GM10847 (cell line): ENCODE results near the gene RGL1.

Experiments used
- POLR2A ChIP-seq: IDR thresholded peaks from 2 replicates; pipeline ENCODE4 v1.6.1; 2011; ENCODE audit not compliant: insufficient read length; ENCODE audit errors: extremely low read depth

The RGL1 gene

DNA sequence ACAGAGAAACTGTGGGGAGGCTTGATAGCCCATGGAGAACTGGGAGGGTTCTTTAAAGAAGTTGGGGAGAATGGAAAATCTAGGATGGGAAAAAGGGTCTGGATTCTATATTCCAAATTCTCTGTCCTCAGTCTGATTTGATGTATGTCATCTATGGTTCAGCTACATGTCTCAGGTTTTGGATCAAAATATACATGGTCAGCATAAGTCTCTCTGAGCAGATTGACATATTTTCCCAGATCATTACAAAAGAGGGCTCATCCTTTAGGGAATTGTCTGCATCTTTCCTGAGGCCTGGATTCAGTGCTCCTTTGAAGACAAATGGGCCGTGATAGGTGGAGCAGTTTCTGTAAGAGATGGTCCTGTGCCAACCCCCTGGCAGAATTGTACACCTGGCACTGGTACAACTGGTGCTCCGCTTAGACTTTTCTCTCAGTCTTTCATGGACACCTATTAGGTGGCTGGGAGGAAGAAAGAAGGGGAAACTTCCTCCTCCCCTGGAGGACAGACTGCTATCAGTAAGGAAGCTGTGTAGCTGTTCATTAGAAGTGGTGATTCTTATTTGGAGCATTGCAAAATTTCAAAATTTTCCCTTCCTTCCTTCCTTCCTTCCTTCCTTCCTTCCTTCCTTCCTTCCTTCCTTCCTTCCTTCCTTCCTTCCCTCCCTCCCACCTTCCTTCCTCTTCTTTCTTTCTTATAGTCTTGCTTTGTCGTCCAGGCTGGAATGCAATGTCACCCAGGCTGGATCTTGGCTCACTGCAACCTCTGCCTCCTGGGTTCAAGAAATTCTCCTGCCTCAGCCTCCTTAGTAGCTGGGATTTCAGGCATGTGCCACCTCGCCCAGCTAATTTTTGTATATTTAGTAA is 26.1 kb upstream of the RGL1 start:
- TF ChIP-seq POLR2A: no peak

DNA sequence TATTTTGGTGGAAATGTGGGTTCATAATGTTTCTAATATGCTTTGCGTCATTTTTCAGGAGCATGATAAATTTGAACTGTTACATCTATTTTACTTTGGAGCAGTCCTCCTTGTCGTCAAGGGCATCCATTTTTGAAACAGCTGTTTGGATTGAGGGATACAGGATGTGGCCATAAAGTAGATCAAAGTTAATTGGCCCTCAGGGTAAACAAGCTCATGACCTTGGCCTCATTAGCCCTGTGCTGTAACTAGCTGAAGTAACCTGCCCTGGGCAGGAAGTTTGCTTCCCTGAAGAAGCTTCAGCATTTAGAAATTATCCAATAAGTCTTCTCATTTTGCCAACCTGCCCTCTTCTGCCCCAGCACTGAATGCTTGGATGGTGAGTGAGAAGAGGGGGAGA is 24.8 kb upstream of the RGL1 start:
- TF ChIP-seq POLR2A: no peak

DNA sequence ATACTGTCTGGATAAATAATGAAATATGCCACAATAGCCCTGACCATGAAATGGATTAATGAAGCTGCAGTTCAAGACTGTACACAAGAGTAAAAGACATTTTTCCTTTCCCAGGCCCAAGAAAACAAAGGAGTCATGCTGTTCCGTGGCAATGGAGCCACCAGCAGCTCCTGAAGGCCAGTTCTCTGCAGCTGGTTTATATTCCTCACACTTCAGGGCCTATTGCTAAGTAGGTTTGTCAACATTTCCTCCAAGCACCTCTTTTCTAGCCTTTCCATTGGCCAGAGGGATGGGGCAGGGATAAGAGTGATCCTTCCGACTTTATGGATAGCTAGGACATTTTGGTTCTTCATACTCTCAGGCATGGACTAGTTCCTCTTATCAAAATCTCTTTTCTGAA is 24.2 kb upstream of the RGL1 start:
- TF ChIP-seq POLR2A: no peak

DNA sequence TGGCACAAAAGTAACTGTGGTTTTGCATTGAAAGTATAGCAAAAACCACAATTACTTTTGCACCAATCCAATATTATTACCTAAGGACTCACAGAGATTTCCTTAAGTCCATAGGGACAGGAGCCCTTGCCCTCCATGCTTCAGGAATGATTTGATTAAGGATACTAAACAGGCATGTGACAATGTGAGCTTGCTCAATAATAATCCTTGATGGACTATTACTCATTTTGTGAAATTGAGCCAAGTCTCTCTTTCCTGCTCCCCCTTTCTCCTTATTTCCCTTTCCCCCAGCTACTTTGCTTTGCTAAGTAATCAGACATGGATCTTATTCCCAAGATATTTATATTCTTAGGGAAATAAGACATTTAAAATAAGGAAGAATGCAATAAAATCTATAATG is 21.6 kb upstream of the RGL1 start:
- no peak for TF ChIP-seq POLR2A

DNA sequence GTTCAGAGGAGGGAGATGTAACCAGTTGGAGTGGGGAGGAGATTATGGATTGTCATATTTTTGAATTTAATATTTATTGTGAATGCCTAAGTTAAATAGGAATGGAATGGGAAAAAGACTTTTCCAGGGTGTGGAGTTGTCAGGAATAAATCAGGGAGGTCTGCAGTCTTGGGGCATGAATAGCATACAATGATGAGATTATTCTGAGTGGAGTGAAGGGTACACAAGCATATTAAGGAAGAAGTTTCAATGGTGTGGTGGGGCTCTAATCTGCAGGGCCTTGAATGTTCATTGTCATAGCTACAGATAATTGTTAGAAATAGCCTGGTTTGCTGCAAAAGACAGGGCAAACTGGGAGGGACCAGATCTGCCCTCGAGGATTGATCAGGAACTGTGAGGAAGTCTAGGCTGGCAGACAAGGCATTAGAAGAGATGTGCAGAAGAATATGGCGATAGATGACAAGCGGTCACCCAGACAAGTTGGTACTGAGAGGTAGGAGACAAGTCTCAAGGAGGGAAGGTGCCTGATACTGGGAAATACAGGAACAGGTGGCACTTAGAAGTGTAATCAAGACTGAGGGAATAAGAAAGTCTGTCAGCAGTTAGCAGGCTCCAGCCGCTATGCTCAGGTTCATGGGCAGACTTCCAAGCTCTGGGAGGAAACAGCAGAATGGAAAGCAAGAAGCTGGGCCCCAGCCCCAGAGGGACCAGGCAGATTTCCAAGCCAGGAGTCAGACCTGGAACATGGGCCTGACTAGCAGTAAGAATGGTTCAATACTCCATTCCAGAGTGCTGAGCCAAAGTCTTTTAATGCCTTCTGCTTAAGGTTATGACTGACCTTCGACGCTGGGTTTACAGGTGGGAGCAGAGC is 20.9 kb upstream of the RGL1 start:
- TF ChIP-seq POLR2A: no peak

DNA sequence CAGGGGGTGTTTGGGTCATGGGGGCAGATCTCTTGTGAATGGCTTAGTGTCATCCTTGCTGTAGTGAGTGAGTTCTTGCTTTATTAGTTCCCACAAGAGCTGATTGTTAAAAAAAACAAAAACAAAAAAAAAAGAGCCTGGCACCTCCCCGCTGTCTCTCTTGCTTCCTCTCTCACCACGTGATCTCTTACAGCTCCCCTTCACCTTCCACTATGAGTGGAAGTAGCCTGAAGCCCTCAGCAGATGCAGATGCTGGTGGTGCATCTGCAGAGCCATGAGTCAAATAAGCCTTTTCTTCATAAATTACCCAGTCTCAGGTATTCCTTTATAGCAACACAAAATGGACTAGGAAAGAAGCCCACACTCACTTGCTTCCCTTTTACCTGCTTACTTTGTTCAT is 17.2 kb upstream of the RGL1 start:
- no peak for TF ChIP-seq POLR2A

DNA sequence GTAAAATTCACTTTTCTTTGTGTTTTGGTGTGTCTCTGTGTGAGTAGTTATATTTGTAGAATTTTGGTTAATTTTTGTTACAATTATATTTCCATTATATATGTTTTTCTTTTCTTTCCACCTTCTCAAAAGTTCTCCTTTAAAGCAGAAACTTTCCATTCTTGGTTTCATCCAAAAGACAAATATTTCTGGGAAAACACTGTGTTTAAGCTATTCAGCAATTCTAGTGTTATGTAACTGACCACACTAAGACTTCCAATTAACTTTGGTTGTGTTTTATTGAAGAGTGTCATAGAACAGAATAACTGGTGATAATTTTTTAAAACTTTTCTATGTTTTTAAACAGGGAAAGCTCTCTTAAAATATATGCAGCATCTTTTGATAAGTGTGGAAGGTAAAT is 13.6 kb upstream of the RGL1 start:
- TF ChIP-seq POLR2A: no peak

DNA sequence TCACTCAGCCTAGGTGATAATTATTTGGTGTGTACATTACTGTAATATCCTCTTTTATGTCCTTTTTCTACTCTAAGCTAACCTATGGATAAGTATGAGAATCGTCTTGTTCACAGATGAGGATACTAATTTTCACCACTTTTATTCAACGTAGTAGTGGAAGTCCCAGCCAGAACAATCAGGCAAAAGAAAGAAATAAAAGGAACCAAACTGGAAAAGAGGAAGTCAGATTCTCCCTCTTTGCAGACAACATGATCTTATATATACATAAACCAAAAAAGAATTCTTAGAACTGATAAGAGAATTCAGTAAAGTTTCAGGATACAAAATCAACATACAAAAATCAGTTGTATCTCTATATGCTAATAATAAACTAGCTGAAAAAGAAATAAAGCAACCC is 12.6 kb upstream of the RGL1 start:
- no peak for TF ChIP-seq POLR2A

DNA sequence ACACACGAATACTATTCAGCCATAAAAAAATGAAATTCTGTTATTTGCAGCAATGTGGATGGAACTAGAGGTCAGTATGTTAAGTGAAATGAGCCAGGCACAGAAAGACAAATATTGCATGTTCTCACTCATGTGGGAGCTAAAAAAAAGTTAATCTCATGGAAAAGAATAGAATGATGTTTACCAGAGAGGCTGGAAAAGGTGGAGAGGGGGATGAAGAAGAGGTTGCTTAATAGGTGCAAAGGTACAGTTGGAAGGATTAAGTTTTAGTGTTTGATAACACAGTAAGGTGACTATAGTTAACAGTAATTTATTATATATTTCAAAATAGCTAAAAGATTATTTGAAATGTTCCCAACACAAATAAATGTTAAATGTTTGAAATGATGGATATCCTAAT is 10.8 kb upstream of the RGL1 start:
- TF ChIP-seq POLR2A: no peak

DNA sequence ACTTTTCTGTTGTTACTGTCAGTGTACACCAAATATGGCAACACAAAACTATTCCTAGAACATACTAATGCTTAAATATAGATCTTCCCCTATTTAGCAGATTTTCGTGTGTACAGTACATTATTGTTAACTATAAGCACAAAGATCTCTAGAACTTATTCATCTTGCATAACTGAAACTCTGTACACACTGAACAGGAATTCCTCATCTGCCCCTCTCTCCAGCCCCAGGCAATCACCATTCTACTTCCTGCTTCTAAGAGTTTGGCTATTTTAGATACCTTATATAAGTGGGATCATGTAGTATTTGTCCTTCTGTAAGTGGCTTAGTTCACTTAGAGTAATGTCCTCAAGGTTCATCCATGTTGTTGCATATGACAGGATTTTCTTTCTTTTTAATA is 4.5 kb upstream of the RGL1 start:
- TF ChIP-seq POLR2A: no peak

DNA sequence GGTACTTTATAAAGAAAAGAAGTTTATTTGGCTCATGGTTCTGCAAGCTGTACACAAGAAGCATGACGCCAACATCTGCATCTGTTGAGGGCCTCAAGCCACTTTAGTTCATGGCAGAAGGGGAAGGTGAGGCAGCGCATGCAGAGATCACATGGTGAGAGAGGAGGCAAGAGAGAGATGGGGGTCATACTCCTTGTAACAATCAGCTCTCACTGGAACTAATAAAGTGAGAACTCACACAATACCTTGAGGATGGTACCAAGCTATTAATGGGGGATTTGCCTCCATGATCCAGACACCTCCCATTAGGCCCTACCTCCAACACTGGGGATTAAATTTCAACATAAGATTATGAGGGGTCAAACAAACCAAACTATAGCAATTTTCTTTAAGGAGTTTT is 3.3 kb upstream of the RGL1 start:
- TF ChIP-seq POLR2A: no peak

DNA sequence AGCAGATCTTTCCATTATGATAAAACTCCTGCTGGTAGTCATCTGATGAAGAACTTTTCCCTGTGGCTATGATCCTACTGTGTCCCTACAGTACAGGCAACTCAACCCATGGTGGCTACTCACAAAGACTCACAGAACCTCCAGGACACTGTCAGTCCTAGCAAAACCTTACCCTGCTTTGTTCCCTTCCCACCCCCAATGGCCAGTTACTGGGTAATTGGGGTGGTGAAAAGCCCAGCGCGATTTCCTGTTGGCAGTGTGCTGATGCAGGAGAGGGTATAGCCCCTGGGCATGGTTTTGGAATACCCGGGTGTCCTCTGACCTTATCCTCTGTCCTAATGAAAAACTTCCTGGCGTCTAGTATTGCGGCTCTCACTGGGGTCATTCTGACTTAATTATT is 533 bp upstream of the RGL1 start:
- no peak for TF ChIP-seq POLR2A

DNA sequence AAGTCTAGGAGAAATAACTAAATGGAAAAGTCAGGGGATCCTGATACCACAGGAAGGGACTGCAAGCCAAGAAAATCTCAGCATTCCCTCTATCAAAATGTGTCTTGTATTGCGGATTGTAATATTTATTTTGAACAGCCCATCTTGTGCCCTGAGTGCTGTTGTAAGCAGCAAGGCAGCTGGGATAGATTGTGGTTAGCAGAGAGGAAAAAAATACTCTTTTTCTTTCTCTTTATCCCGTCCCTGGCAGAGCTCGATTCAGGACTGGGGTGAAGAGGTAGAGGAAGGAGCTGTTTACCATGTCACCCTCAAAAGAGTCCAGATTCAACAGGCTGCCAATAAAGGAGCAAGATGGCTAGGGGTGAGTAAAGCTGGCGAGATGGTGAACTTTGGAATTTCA is 1.2 kb downstream of the RGL1 start:
- TF ChIP-seq POLR2A: no peak

DNA sequence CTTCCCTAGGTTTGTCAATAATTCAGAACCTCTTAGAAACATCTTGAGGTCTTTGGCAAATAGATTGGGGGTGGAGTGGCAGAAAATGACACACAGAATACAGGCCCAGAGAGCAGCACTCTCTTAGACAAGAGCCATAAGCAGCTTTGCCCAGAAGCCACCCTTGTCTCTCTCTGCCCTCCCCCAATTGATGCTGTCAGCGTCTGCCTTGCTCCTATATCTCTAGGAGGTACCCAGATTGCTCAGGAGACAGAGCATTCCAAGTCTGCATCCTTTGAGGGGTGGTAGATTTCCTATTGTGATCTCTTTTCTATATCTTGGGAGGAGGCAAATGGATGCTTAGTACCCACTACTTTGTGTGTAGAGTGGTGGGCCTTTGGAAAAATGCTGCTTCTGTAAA is 1.8 kb downstream of the RGL1 start:
- TF ChIP-seq POLR2A: no peak

DNA sequence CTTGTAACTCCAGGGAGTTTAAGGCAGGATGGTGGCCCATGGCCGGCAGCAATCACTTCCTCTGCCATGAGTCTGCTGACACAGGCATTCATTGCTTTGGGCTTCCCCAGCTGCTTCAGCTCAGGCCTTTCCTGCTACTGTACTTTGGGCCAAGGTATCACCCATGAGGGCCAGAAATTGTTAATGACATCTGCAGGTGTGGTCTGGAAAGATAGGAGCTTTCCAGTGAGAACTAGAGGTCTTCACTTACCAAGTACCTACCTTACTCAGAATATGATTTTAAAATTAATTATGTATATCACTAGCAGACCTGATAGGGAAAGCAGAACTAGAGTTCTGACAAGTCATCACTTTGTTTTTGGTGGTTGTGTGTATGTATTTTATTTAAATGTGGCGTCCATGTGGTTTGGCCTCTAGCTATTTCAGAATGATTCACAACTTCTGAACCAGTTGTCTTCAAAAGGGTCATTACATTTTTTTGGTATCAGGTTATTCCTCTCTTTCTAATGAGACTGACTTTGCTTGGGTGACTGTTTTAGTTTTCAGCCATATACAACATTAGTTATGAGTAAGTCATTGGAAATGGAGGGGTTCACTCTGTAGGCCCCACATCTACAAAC is 2.7 kb downstream of the RGL1 start:
- TF ChIP-seq POLR2A: no peak

DNA sequence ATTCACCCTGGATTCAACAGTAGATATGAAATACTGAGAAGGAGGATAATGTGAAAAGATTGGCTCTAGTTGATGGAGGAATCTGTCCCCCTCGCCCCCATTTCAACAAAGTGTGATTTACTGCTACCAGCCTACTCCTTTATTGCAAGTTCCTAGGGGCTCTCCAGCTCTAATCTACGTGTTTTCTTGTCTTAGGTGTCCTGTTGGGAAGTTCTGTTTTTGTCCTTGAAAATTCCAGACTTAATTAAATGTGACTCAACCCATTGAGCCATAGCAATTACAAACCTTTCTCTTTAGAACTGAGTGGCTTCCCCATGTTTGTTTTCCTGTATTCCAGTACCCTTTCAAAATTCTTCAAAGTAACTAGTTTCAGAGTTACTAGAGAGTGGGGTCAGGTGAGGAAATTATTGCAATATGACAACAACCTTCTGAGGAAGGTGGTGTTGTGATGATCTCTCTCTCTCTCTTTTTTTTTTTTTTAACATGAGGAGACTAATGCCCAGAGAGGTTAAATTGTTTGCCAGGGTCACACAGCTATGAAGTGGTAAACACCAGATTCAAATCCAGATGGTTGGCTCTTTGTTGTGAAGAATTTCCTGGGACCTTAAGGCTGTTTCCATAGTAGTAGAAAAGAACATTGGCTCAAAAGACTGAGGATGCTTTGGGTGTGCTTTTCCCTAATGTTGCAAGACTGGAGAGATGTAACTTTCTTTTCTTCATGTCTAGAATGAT is 3.5 kb downstream of the RGL1 start:
- TF ChIP-seq POLR2A: no peak

DNA sequence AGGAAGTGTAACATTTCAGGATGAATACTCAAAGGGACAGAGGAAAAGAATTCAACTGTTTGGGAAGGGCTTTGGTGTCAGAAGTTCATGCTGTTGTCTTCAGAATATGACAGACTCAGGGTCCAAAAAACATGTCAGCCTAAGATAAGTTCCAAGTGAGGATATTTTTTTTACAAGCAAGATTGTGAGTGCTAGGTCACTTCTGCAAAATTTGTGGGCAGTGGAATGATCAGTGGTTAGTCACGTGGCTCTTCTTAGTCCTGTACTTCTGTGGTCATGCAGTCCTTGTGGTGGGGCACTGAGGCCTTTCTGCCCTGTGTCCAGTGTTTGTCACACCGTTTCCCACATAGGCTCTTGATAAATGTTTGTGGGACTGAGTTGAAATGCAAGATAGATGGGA is 5.2 kb downstream of the RGL1 start:
- TF ChIP-seq POLR2A: no peak
